DOHH2 (cell line): ENCODE measurements around the gene TMEM94.
"Not testable (repeated sequence)": the region's sequence is repeated elsewhere in the genome, so short reads cannot be mapped to it uniquely, and the experiment has no call there.

ENCODE experiments used
- H3F3A ChIP-seq: fragments of 200-600 bp; sonication (generic), shearing (Covaris generic); 2 replicates; pipeline ENCODE4 v1.6.0; 2016; ENCODE audit warnings: antibody characterized with exemption, mild to moderate bottlenecking; ENCODE audit not compliant: control insufficient read depth, insufficient read depth
- H3K27ac ChIP-seq: fragments of 200-600 bp; sonication (generic); 2 replicates; pipeline ENCODE4 v1.5.1; 2014; ENCODE audit warnings: low read depth, mild to moderate bottlenecking, low read length, moderate library complexity
- H3K27me3 ChIP-seq: fragments of 200-600 bp; sonication (generic); 2 replicates; pipeline ENCODE4 v1.6.1; 2014; ENCODE audit warnings: mild to moderate bottlenecking, low read length, mixed read lengths; ENCODE audit not compliant: control insufficient read depth
- H3K36me3 ChIP-seq: fragments of 200-600 bp; sonication (generic); 2 replicates; pipeline ENCODE4 v1.6.1; 2014; ENCODE audit warnings: mild to moderate bottlenecking, low read length, moderate library complexity, mixed read lengths; ENCODE audit not compliant: control insufficient read depth
- H3K4me1 ChIP-seq: fragments of 200-600 bp; sonication (generic); 2 replicates; pipeline ENCODE4 v1.6.1; 2014; ENCODE audit warnings: mild to moderate bottlenecking, low read length, mixed read lengths; ENCODE audit not compliant: control insufficient read depth
- H3K4me2 ChIP-seq: fragments of 200-600 bp; sonication (generic); 2 replicates; pipeline ENCODE4 v1.6.0; 2014; ENCODE audit warnings: mild to moderate bottlenecking, low read length, moderate library complexity
- H3K4me3 ChIP-seq: fragments of 200-600 bp; sonication (generic); 2 replicates; pipeline ENCODE4 v1.5.1; 2014; ENCODE audit warnings: mild to moderate bottlenecking, low read length, mixed read lengths
- H3K79me2 ChIP-seq: fragments of 200-600 bp; sonication (generic); 2 replicates; pipeline ENCODE4 v1.6.1; 2014; ENCODE audit warnings: mild to moderate bottlenecking, low read length, mixed read lengths; ENCODE audit not compliant: control insufficient read depth
- H3K9me2 ChIP-seq: fragments of 200-600 bp; sonication (generic); replicated peaks from 2 replicates; pipeline ENCODE4 v1.6.1; 2014; ENCODE audit warnings: mild to moderate bottlenecking, low read length, mixed read lengths; ENCODE audit not compliant: control insufficient read depth
- H3K9me3 ChIP-seq: fragments of 200-600 bp; sonication (generic); 2 replicates; pipeline ENCODE4 v1.6.1; 2014; ENCODE audit warnings: antibody characterized with exemption, low read length, mixed read lengths; ENCODE audit not compliant: control insufficient read depth, insufficient read depth
- H4K20me1 ChIP-seq: fragments of 200-600 bp; sonication (generic); 2 replicates; pipeline ENCODE4 v1.6.0; 2014; ENCODE audit warnings: low read depth, mild to moderate bottlenecking, antibody characterized with exemption, low read length, moderate library complexity; ENCODE audit not compliant: control insufficient read depth, insufficient read depth
- EZH2phosphoT487 ChIP-seq: fragments of 200-600 bp; sonication (generic); IDR thresholded peaks from 2 replicates; pipeline ENCODE4 v1.6.1; 2017; ENCODE audit warnings: borderline replicate concordance, mild to moderate bottlenecking, antibody characterized with exemption, low read length, moderate library complexity, mixed read lengths
- TF ChIP-seq, protein P1 (sequence below): fragments of 200-600 bp; sonication (generic); IDR thresholded peaks from one replicate; pipeline ENCODE4 v1.5.1; 2014; ENCODE audit warnings: antibody characterized with exemption, mild to moderate bottlenecking, low read depth, low read length; ENCODE audit not compliant: poor library complexity, severe bottlenecking

The TMEM94 gene

DNA sequence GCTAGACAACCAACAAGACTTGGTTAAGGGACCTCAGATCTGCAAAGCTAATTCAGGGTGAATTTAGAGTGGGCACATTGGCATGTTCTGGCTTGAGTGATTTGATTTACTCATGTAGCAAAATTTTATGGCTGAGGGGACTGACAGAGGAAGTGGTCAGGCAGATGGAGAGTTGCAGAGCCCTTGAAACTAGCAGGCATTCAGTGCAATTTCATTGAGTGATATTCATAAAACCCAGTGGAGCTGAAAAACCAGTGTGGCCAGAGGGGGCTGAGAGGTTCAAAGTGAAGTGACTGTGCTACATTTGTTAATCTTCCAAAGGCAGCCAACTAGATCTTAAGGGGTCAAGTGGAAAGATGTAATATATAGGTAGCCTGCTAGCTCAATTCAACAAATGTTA, 2.2 kb upstream of the TMEM94 start:
- no peaks in the 10 kb centered on the region for H3K27me3 ChIP-seq
- peaks cover 18% of the 10 kb centered on the region for H3K79me2 ChIP-seq
- no peak overlapping the region for H3K4me3 ChIP-seq
- H3F3A ChIP-seq: no peaks in the 10 kb centered on the region
- H4K20me1 ChIP-seq: no peaks in the 10 kb centered on the region
- H3K9me2 ChIP-seq: no peaks in the 10 kb centered on the region
- no peaks in the 10 kb centered on the region for H3K9me3 ChIP-seq
- peaks cover 4% of the 10 kb centered on the region; the same call in 1 of the 2 replicates for H3K36me3 ChIP-seq
- H3K27ac ChIP-seq: no peak overlapping the region
- TF ChIP-seq EZH2phosphoT487: no peak
- TF ChIP-seq, protein P1, sequence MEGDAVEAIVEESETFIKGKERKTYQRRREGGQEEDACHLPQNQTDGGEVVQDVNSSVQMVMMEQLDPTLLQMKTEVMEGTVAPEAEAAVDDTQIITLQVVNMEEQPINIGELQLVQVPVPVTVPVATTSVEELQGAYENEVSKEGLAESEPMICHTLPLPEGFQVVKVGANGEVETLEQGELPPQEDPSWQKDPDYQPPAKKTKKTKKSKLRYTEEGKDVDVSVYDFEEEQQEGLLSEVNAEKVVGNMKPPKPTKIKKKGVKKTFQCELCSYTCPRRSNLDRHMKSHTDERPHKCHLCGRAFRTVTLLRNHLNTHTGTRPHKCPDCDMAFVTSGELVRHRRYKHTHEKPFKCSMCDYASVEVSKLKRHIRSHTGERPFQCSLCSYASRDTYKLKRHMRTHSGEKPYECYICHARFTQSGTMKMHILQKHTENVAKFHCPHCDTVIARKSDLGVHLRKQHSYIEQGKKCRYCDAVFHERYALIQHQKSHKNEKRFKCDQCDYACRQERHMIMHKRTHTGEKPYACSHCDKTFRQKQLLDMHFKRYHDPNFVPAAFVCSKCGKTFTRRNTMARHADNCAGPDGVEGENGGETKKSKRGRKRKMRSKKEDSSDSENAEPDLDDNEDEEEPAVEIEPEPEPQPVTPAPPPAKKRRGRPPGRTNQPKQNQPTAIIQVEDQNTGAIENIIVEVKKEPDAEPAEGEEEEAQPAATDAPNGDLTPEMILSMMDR: no peak
- peak overlapping the region; percentile 11; the same call in 1 of the 2 replicates for H3K4me2 ChIP-seq
- peaks cover 32% of the 10 kb centered on the region for H3K4me1 ChIP-seq

DNA sequence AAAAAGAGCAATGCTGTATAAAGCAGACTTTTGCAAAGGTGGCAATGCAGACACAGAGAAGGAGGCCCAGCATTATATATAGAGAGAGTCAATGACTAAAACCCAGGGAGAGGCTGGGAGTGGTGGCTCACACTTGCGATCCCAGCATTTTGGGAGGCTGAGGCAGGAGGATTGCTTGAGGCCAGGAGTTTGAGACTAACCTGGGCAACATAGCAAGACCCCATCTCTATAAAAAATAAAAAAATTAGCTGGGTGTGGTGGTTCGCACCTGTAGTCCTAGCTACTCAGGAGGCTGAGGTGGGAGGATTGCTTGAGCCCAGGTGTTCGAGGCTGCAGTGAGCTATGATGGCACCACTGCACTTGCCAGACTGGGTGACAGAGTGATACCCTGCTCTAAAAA, 1.8 kb upstream of the TMEM94 start:
- not testable (repeated sequence) for H3F3A ChIP-seq, H4K20me1 ChIP-seq, H3K9me2 ChIP-seq, H3K27ac ChIP-seq, H3K36me3 ChIP-seq, H3K9me3 ChIP-seq, H3K27me3 ChIP-seq, H3K4me2 ChIP-seq, H3K4me3 ChIP-seq
- Histone ChIP-seq H3K4me1 (peaks cover 32% of the 10 kb centered on the region), H3K79me2 (peaks cover 23% of the 10 kb centered on the region)

DNA sequence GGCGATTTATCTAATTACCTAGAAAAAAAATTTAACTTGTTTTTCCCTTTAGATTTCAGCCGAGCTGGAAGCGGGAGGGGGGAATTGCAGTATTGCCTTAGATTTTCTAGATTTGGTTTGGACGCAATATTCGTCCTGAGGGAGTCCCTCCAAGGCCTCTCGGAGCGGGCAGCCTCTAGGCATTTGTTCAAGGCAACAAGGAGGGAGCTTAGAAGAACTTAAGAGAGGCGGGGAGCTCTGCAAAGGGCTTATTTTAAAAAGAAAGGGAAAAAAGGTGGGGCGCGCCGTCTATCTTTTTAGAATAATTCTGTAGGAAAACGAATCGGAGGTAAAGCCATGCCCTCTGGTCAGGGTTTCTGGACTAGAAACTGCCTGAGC, 407 bp upstream of the TMEM94 start:
- TF ChIP-seq EZH2phosphoT487: no peak
- TF ChIP-seq, protein P1: no peak
- peak overlapping the region; percentile 99 for H3K4me3 ChIP-seq
- H3K9me3 ChIP-seq: no peaks in the 10 kb centered on the region
- H3K79me2 ChIP-seq: peaks cover 23% of the 10 kb centered on the region
- H3K9me2 ChIP-seq: no peaks in the 10 kb centered on the region
- H3K27ac ChIP-seq: no peak overlapping the region
- H3K36me3 ChIP-seq: peaks cover 4% of the 10 kb centered on the region; the same call in 1 of the 2 replicates
- H3K27me3 ChIP-seq: no peaks in the 10 kb centered on the region
- peak overlapping the region; percentile 81 for H3K4me2 ChIP-seq
- peaks cover 32% of the 10 kb centered on the region for H3K4me1 ChIP-seq
- no peaks in the 10 kb centered on the region for H4K20me1 ChIP-seq
- no peaks in the 10 kb centered on the region for H3F3A ChIP-seq

DNA sequence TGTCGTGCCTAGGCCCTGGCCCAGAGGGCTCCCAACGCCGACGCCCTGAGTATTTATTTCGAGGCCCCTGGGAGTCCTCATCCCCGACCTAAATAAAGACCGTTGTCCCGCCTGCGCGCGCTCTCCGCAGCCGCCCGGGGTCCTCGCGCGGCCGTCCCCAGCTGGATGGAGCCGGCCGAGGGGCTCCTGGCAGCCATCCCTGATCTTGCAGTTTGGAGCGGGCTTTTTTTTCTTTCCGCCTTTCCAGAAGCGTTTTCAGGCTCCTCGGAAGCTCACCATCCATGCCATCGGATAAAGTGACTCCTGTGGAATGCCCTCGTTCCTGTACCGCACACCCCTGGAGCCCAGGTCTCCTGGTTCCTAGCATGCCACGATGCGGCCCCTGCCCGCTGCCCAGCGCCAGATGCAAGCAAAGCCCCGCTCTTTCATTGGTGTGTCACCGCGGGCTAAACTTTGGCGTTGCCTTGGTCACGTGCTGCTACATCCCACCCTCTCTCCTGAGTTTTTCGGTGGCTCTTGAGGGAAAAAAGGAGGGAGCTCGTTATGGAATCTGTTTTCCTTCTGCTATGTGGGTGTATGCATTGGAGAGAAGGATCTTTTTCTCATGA, 716 bp downstream of the TMEM94 start:
- Histone ChIP-seq H3K36me3 (peaks cover 4% of the 10 kb centered on the region; the same call in 1 of the 2 replicates), H3K27me3 (no peaks in the 10 kb centered on the region), H3K4me3 (peak overlapping the region; percentile 99), H4K20me1 (no peaks in the 10 kb centered on the region), H3K79me2 (peaks cover 24% of the 10 kb centered on the region), H3F3A (no peaks in the 10 kb centered on the region), H3K27ac (no peak overlapping the region), H3K9me3 (no peaks in the 10 kb centered on the region), H3K4me2 (peak overlapping the region; percentile 81), H3K9me2 (no peaks in the 10 kb centered on the region), H3K4me1 (peaks cover 32% of the 10 kb centered on the region)
- no peak for TF ChIP-seq EZH2phosphoT487
- TF ChIP-seq, protein P1: peak; percentile 10
